Vagina (tissue), 2 donors: ENCODE data around the gene PKP4. TPM values are rescaled to one million over a fixed set of nuclear protein-coding genes. Genes with fewer than 3 reads are reported as not detected.

ENCODE experiments used
- DNase-seq, 2 donors: peaks; one replicate each; pipeline ENCODE4 v3.0.0-alpha.2; 2017; ENCODE audit errors: extremely low spot score in 2 of 2
- H3K27ac ChIP-seq: fragments of 200-600 bp; sonication (generic); one replicate; pipeline ENCODE4 v1.5.1; 2019
- H3K27me3 ChIP-seq: fragments of 200-600 bp; sonication (generic); one replicate; pipeline ENCODE4 v1.5.1; 2019
- H3K36me3 ChIP-seq, 2 donors: fragments of 200-600 bp; sonication (generic); one replicate each; pipeline ENCODE4 v1.5.1; 2017 to 2019
- H3K4me1 ChIP-seq: fragments of 200-600 bp; sonication (generic); one replicate; pipeline ENCODE4 v1.5.1; 2019
- H3K4me3 ChIP-seq, 2 donors: fragments of 200-600 bp; sonication (generic); 1 replicate in 1 of 2; 2 replicates in 1 of 2; pipeline ENCODE4 v1.5.1; 2016 to 2019
- H3K9me3 ChIP-seq: fragments of 200-600 bp; sonication (generic); one replicate; pipeline ENCODE4 v1.5.1; 2019
- POLR2A ChIP-seq, 2 donors: fragments of 450-650 bp; IDR thresholded peaks; one replicate each; pipeline ENCODE4 v1.6.1; 2017; ENCODE audit warnings: antibody characterized with exemption in 2 of 2, mild to moderate bottlenecking in 2 of 2, moderate library complexity in 2 of 2
- POLR2AphosphoS5 ChIP-seq, 2 donors: sonication (generic); formaldehyde crosslinking; IDR thresholded peaks; one replicate each; pipeline ENCODE4 v1.9.0; 2017; ENCODE audit warnings: antibody characterized with exemption in 2 of 2, mild to moderate bottlenecking in 2 of 2, low read depth in 1 of 2; ENCODE audit not compliant: insufficient read depth in 1 of 2
- intact Hi-C: fragments of 100-400 bp; cut with DNase I; formaldehyde crosslinking; loops from one replicate; pipeline ENCODE4 v1.15.1; 2023
- total RNA-seq: library from RNA; depleted of rRNA; stranded (reverse); fragments of >200 nt; gene quantifications from one replicate; pipeline ENCODE4 v1.2.3, GENCODE V29; 2016
- TF ChIP-seq, protein P1 (sequence below), 3 experiments: fragments of 450-650 bp in 2 of 3; fragments of 200-600 bp in 1 of 3; sonication (generic) in 1 of 3; IDR thresholded peaks; one replicate each; pipeline ENCODE4 v1.5.1; 2017 to 2019; ENCODE audit warnings: antibody characterized with exemption in 3 of 3, mild to moderate bottlenecking in 2 of 3, moderate library complexity in 2 of 3

PKP4 gene
- total RNA-seq, 1 donor from 2014 or later, result 71.5 TPM

DNA sequence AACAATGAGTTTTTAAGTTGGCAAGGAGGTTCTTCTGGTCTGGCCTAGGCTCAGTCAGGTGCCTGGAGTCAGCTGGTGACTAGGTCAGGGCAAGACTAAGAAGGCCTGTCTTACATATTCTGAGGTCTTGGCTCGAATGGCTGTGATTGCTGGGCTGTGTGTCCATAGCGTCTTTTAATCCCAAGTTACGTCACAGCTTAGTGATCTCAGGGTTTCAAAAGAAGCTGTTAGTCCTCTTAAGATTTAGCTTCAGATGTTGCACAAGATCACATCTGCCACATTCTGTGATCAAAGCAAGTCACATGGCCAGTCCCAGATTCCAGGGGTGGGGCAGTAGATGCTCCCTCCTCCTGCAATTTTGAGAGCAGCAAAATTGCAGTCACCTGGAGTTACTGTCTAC, 61.3 kb downstream of the PKP4 start:
- Histone ChIP-seq H3K27me3 (no peaks in the 10 kb centered on the region), H3K27ac (no peak overlapping the region), H3K4me1 (peaks cover 13% of the 10 kb centered on the region), H3K4me3 (no peak overlapping the region), H3K36me3 (no peaks in the 10 kb centered on the region), H3K9me3 (no peaks in the 10 kb centered on the region)
- TF ChIP-seq POLR2AphosphoS5 (IDR thresholded peaks at IDR 0.05; ENCODE audit: insufficient read depth in 1 of 2, low read depth in 1 of 2), result no peak
- no peak for TF ChIP-seq POLR2A (IDR thresholded peaks at IDR 0.05)
- TF ChIP-seq, protein P1, sequence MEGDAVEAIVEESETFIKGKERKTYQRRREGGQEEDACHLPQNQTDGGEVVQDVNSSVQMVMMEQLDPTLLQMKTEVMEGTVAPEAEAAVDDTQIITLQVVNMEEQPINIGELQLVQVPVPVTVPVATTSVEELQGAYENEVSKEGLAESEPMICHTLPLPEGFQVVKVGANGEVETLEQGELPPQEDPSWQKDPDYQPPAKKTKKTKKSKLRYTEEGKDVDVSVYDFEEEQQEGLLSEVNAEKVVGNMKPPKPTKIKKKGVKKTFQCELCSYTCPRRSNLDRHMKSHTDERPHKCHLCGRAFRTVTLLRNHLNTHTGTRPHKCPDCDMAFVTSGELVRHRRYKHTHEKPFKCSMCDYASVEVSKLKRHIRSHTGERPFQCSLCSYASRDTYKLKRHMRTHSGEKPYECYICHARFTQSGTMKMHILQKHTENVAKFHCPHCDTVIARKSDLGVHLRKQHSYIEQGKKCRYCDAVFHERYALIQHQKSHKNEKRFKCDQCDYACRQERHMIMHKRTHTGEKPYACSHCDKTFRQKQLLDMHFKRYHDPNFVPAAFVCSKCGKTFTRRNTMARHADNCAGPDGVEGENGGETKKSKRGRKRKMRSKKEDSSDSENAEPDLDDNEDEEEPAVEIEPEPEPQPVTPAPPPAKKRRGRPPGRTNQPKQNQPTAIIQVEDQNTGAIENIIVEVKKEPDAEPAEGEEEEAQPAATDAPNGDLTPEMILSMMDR (IDR thresholded peaks at IDR 0.05), result no peak
- intact Hi-C loops, result no loop called here
- no peak for DNase-seq

DNA sequence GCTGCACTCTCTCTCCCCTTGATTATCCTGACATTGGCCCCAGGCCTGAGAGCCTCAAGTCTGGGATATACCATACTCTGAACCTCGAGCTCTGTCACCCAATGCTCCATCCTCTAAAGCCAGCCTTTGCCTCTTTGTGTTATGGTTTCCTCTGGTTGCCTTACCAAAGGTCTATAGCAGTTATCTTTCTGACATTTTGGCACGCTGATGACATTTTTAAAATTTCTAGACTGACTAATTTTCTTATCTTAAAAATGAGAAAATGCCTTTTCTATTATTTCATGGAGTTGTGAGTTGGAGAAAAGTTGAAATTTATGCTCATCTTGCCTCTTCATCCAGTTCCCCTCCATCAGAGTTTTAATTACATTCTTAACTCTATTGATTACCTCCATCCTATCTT, 62.7 kb downstream of the PKP4 start:
- Histone ChIP-seq H3K36me3 (no peaks in the 10 kb centered on the region), H3K9me3 (no peaks in the 10 kb centered on the region), H3K4me1 (peaks cover 13% of the 10 kb centered on the region), H3K27ac (no peak overlapping the region), H3K27me3 (no peaks in the 10 kb centered on the region), H3K4me3 (no peak overlapping the region)
- intact Hi-C loops, result no loop called here
- TF ChIP-seq, protein P1 (IDR thresholded peaks at IDR 0.05), result no peak
- TF ChIP-seq POLR2AphosphoS5 (IDR thresholded peaks at IDR 0.05; ENCODE audit: insufficient read depth in 1 of 2, low read depth in 1 of 2) (no peak), POLR2A (IDR thresholded peaks at IDR 0.05) (no peak)
- no peak for DNase-seq

DNA sequence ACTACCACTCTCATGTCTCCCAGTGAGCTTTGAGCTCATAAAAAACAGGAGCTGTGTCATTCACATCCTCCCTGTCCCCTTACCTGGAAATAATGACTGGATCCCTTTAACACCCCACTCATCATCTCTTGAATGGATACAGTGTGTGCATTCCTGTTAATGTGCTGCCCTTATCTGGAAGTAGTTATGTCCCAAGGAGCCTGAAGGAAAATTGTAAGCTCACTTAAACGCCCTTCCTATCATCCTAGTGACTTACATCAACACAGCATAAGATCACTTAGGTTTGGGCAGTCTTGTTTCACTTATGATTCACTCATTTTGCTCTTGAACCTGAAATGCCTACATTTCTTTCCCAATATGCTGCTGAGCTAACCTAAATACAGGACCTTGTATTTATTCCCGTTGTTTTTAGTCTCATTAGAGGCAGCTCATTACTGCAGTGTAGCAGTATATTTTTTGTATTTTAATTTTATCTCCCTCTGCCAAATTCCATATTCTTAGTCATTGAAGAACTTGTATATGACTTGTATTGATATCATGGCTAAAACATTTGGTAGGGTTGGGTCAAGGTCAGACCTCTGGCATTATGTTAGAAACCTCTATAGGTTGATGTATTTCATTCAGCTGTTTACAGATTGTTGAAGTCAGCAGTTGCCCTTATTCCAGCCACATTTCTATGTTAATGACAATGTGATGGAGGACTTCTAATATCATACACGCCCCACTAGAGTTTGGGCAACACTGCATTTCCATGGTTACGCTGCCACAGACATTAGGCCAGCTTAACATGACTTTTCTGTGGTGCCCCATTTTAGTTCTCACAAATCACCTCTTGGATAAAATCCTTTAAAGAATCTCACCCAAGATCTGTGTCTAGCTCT, 72.9 kb downstream of the PKP4 start:
- Histone ChIP-seq H3K27ac (no peak overlapping the region), H3K27me3 (no peaks in the 10 kb centered on the region), H3K36me3 (no peaks in the 10 kb centered on the region), H3K9me3 (no peaks in the 10 kb centered on the region), H3K4me3 (no peak overlapping the region), H3K4me1 (no peaks in the 10 kb centered on the region)
- DNase-seq, result no peak
- intact Hi-C loops, result no loop called here
- TF ChIP-seq POLR2AphosphoS5 (IDR thresholded peaks at IDR 0.05; ENCODE audit: insufficient read depth in 1 of 2, low read depth in 1 of 2), result no peak
- TF ChIP-seq, protein P1 (IDR thresholded peaks at IDR 0.05), result no peak
- no peak for TF ChIP-seq POLR2A (IDR thresholded peaks at IDR 0.05)

DNA sequence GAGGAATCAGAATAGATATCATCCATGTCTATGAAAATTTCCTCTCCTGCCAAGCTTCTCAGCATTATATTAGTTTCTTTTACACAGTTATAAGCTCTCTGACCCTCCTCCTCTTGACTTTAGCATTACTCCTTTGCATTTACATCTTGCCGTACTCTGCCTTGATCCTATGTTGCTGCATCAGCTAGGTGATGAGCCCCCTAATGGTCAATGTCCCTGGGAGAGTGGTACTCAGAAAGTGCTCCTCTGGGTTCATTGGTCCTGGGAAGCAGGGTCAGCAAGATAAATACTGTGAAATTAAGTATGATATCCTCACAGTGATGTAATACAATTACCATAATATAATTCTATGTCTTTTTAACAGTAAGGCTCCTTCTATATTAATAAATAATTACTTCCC, 74.1 kb downstream of the PKP4 start:
- intact Hi-C loops, result no loop called here
- H3K9me3 ChIP-seq, result no peaks in the 10 kb centered on the region
- H3K36me3 ChIP-seq, result no peaks in the 10 kb centered on the region
- no peak overlapping the region for H3K27ac ChIP-seq
- TF ChIP-seq POLR2AphosphoS5 (IDR thresholded peaks at IDR 0.05; ENCODE audit: insufficient read depth in 1 of 2, low read depth in 1 of 2) (no peak), POLR2A (IDR thresholded peaks at IDR 0.05) (no peak)
- TF ChIP-seq, protein P1 (IDR thresholded peaks at IDR 0.05), result no peak
- no peaks in the 10 kb centered on the region for H3K4me1 ChIP-seq
- no peaks in the 10 kb centered on the region for H3K27me3 ChIP-seq
- no peak overlapping the region for H3K4me3 ChIP-seq
- DNase-seq, result no peak

DNA sequence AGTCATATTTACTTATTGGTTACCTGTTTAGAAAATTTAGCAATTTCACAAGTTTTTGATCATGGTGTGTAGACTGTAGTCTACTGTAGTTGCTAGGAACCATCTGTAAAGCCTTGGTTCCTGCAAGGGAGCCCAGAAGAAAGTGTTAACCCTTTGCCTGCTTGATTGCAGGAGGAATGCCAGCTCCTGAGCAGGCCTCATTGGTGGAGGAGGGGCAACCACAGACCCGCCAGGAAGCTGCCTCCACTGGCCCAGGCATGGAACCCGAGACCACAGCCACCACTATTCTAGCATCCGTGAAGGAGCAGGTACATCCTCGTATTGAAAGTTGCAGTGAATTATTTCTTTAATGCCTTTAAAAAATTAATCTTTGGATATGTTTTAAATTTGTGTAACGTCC, 76.3 kb downstream of the PKP4 start:
- H3K27ac ChIP-seq, result no peak overlapping the region
- no peaks in the 10 kb centered on the region for H3K36me3 ChIP-seq
- H3K9me3 ChIP-seq, result no peaks in the 10 kb centered on the region
- no peak overlapping the region for H3K4me3 ChIP-seq
- TF ChIP-seq POLR2AphosphoS5 (IDR thresholded peaks at IDR 0.05; ENCODE audit: insufficient read depth in 1 of 2, low read depth in 1 of 2) (no peak), POLR2A (IDR thresholded peaks at IDR 0.05) (no peak)
- TF ChIP-seq, protein P1 (IDR thresholded peaks at IDR 0.05), result no peak
- intact Hi-C loops, result no loop called here
- H3K27me3 ChIP-seq, result no peaks in the 10 kb centered on the region
- no peak for DNase-seq
- H3K4me1 ChIP-seq, result no peaks in the 10 kb centered on the region
